SK-N-SH (cell line): ENCODE results near the gene CA6.

Experiments
- ELF1 ChIP-seq: IDR thresholded peaks from 2 replicates; pipeline ENCODE4 v1.4.0; 2012
- EP300 ChIP-seq, 2 experiments: IDR thresholded peaks; 2 replicates each; pipeline versions ENCODE4 v1.4.0 to v1.6.1; 2012; ENCODE audit warnings: borderline replicate concordance in 1 of 2, low read depth in 1 of 2, low read length in 1 of 2
- IRF3 ChIP-seq: fragments of 150-350 bp; IDR thresholded peaks from 2 replicates; pipeline ENCODE4 v1.6.1; 2016; ENCODE audit warnings: mild to moderate bottlenecking, low read depth, low read length
- PBX3 ChIP-seq: IDR thresholded peaks from 2 replicates; pipeline ENCODE4; 2012
- REST ChIP-seq: IDR thresholded peaks from 2 replicates; pipeline ENCODE4 v1.6.1; 2012; ENCODE audit warnings: mild to moderate bottlenecking, low read depth, low read length, moderate library complexity
- RXRA ChIP-seq: IDR thresholded peaks from 2 replicates; pipeline ENCODE4 v1.4.0; 2012; ENCODE audit warnings: low read depth, mild to moderate bottlenecking, borderline replicate concordance
- SMC3 ChIP-seq: IDR thresholded peaks from 2 replicates; pipeline ENCODE4 v1.6.1; 2012; ENCODE audit warnings: low read depth, low read length, improper control_type of control experiment
- USF2 ChIP-seq: fragments of 150-350 bp; IDR thresholded peaks from 2 replicates; pipeline ENCODE4 v1.6.1; 2017; ENCODE audit warnings: antibody characterized with exemption, low read length, low read depth, borderline replicate concordance
- TF ChIP-seq, protein P1 (sequence below): fragments of 200-600 bp; sonication (generic); IDR thresholded peaks from 2 replicates; pipeline ENCODE4 v1.6.1; 2017; ENCODE audit warnings: antibody characterized with exemption, mild to moderate bottlenecking, moderate library complexity

DNA sequence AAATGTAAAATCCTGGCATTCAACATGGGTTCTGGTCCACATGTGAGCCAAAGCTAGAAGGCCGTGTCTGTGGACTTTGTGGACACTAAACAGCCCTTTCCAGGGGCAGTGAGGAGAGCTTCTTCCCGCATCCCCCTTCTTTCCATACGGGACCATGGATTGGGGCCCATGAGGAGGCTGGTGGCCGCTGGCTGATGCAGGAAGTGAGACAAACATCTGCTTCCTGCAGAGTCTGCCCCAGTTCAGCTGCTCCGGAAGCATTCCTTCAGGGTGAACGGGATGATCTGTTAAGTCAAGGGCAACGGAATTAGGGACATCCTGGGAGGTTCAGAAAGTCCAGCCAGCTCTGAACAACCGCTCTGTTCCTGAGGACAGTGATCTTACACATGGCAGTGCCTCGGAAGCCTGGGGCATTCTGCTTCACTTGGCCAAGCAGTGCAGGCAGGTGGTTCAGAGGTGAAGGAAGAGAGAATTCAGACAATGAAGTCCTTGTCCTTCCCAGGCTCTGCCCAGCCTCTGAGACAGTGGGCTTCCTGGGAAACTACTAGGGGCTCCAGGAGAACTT is 1.5 kb downstream of the CA6 start:
- TF ChIP-seq RXRA (no peak), USF2 (no peak), SMC3 (no peak), ELF1 (no peak), REST (no peak), IRF3 (no peak), EP300 (IDR thresholded peaks at IDR 0.05; ENCODE audit: borderline replicate concordance in 1 of 2, low read depth in 1 of 2, low read length in 1 of 2) (no peak), PBX3 (no peak)
- TF ChIP-seq, protein P1, sequence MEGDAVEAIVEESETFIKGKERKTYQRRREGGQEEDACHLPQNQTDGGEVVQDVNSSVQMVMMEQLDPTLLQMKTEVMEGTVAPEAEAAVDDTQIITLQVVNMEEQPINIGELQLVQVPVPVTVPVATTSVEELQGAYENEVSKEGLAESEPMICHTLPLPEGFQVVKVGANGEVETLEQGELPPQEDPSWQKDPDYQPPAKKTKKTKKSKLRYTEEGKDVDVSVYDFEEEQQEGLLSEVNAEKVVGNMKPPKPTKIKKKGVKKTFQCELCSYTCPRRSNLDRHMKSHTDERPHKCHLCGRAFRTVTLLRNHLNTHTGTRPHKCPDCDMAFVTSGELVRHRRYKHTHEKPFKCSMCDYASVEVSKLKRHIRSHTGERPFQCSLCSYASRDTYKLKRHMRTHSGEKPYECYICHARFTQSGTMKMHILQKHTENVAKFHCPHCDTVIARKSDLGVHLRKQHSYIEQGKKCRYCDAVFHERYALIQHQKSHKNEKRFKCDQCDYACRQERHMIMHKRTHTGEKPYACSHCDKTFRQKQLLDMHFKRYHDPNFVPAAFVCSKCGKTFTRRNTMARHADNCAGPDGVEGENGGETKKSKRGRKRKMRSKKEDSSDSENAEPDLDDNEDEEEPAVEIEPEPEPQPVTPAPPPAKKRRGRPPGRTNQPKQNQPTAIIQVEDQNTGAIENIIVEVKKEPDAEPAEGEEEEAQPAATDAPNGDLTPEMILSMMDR, result no peak
